ENCODE measurements around the gene KCTD12. TPM values are rescaled to one million over a fixed set of nuclear protein-coding genes. Genes with fewer than 3 reads are reported as not detected.

Gene KCTD12
- total and polyA plus RNA-seq, 2 experiments from 2014 or later, result 9.1 to 70.5 TPM

GRCh38 chr13:76833441-76833954 is 52.7 kb downstream of the KCTD12 start:
- no peaks in the 10 kb centered on the region for H4K20me1 ChIP-seq (ENCODE audit: insufficient read depth, poor library complexity, severe bottlenecking)
- WGBS (ENCODE audit: low lambda C conversion rate, missing lambda C conversion rate), result 56% methylated on average over 8 of the region's 8 CpGs
- TF ChIP-seq, protein P1, sequence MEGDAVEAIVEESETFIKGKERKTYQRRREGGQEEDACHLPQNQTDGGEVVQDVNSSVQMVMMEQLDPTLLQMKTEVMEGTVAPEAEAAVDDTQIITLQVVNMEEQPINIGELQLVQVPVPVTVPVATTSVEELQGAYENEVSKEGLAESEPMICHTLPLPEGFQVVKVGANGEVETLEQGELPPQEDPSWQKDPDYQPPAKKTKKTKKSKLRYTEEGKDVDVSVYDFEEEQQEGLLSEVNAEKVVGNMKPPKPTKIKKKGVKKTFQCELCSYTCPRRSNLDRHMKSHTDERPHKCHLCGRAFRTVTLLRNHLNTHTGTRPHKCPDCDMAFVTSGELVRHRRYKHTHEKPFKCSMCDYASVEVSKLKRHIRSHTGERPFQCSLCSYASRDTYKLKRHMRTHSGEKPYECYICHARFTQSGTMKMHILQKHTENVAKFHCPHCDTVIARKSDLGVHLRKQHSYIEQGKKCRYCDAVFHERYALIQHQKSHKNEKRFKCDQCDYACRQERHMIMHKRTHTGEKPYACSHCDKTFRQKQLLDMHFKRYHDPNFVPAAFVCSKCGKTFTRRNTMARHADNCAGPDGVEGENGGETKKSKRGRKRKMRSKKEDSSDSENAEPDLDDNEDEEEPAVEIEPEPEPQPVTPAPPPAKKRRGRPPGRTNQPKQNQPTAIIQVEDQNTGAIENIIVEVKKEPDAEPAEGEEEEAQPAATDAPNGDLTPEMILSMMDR (IDR thresholded peaks at IDR 0.05; ENCODE audit: poor library complexity), result no peak
- no peak for TF ChIP-seq EZH2 (IDR thresholded peaks at IDR 0.05; ENCODE audit: borderline replicate concordance)
- TF ChIP-seq EZH2phosphoT487 (IDR thresholded peaks at IDR 0.05; ENCODE audit: low read depth, severe bottlenecking, unreplicated experiment), result no peak
- no peak for DNase-seq (ENCODE audit: low spot score)
- no peak overlapping the region for H2AFZ ChIP-seq
- peak overlapping the region; percentile 28 for H3K4me2 ChIP-seq
- no peaks in the 10 kb centered on the region for H3K27me3 ChIP-seq
- H3K27ac ChIP-seq, result peak overlapping the region; percentile 83
- H3K36me3 ChIP-seq (replicated peaks; ENCODE audit: insufficient read depth, low read depth), result no peaks in the 10 kb centered on the region
- no peak overlapping the region for H3K4me3 ChIP-seq
- no peaks in the 10 kb centered on the region for H3K9me2 ChIP-seq (replicated peaks; ENCODE audit: insufficient read depth)
- peaks cover 30% of the 10 kb centered on the region for H3K4me1 ChIP-seq (ENCODE audit: insufficient read depth)
- H3K9me3 ChIP-seq (ENCODE audit: low read depth), result no peaks in the 10 kb centered on the region
- no peaks in the 10 kb centered on the region for H3K79me2 ChIP-seq

DNA sequence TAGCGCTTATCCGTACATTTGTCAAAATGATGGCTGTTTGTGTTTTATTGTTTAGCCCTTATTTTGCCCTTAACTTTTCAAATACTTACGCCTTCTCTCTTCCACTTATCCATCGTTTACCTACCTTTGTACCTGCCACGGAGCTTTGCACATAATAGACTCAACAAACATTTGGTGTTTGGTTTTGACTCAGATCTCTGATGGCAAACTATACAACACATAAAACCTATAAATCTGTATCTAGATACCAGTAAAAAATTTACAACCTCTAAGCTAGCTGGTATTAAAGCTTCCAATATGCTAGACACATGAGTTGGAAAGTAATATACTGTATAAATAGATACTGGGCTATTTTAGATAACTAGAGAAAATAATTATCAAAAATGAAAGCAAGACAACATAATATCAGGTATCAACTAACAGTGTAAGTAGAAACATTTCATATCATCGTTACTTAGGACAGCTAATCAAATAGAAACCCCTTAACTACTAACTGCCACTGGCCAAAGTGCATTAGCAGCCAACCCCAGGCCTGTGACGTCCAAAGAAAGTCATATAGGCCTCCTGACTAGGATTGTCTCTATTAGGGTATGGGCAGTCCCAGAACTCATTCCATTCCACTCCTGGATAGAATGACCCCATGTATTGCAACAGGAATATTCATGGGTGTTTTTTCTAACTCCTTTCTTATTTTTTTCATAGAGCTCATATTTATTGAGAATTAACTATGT is 53.8 kb downstream of the KCTD12 start:
- WGBS (ENCODE audit: low lambda C conversion rate, missing lambda C conversion rate), result 50% methylated on average over 7 of the region's 7 CpGs
- Histone ChIP-seq H3K79me2 (no peaks in the 10 kb centered on the region), H3K9me2 (replicated peaks; ENCODE audit: insufficient read depth) (no peaks in the 10 kb centered on the region), H3K4me1 (ENCODE audit: insufficient read depth) (peaks cover 30% of the 10 kb centered on the region), H3K4me3 (no peak overlapping the region), H3K36me3 (replicated peaks; ENCODE audit: insufficient read depth, low read depth) (no peaks in the 10 kb centered on the region), H4K20me1 (ENCODE audit: insufficient read depth, poor library complexity, severe bottlenecking) (no peaks in the 10 kb centered on the region), H3K9me3 (ENCODE audit: low read depth) (no peaks in the 10 kb centered on the region), H3K4me2 (peak overlapping the region; percentile 28), H3K27me3 (no peaks in the 10 kb centered on the region), H3K27ac (peak overlapping the region; percentile 83), H2AFZ (no peak overlapping the region)
- DNase-seq (ENCODE audit: low spot score), result peak; percentile 28
- no peak for TF ChIP-seq EZH2phosphoT487 (IDR thresholded peaks at IDR 0.05; ENCODE audit: low read depth, severe bottlenecking, unreplicated experiment)
- TF ChIP-seq, protein P1 (IDR thresholded peaks at IDR 0.05; ENCODE audit: poor library complexity), result no peak
- TF ChIP-seq EZH2 (IDR thresholded peaks at IDR 0.05; ENCODE audit: borderline replicate concordance), result no peak

- H3K36me3 ChIP-seq (replicated peaks; ENCODE audit: insufficient read depth, low read depth), result no peaks in the 10 kb centered on the region
- no peaks in the 10 kb centered on the region for H4K20me1 ChIP-seq (ENCODE audit: insufficient read depth, poor library complexity, severe bottlenecking)
- DNase-seq (ENCODE audit: low spot score), result no peak
- no peak overlapping the region for H3K4me2 ChIP-seq
- no peak overlapping the region for H2AFZ ChIP-seq
- H3K4me3 ChIP-seq, result no peak overlapping the region
- no peak overlapping the region for H3K27ac ChIP-seq
- WGBS (ENCODE audit: low lambda C conversion rate, missing lambda C conversion rate), result 93% methylated on average over 10 of the region's 10 CpGs
- no peaks in the 10 kb centered on the region for H3K79me2 ChIP-seq
- no peaks in the 10 kb centered on the region for H3K9me3 ChIP-seq (ENCODE audit: low read depth)
- H3K4me1 ChIP-seq (ENCODE audit: insufficient read depth), result peaks cover 23% of the 10 kb centered on the region
- TF ChIP-seq EZH2 (IDR thresholded peaks at IDR 0.05; ENCODE audit: borderline replicate concordance) (no peak), EZH2phosphoT487 (IDR thresholded peaks at IDR 0.05; ENCODE audit: low read depth, severe bottlenecking, unreplicated experiment) (no peak)
- TF ChIP-seq, protein P1 (IDR thresholded peaks at IDR 0.05; ENCODE audit: poor library complexity), result no peak
- H3K9me2 ChIP-seq (replicated peaks; ENCODE audit: insufficient read depth), result no peaks in the 10 kb centered on the region
- H3K27me3 ChIP-seq, result no peaks in the 10 kb centered on the region
Observed at GRCh38 chr13:76830805-76831204, 55.4 kb downstream of the KCTD12 start.

Other genes starting within 250 kb of the KCTD12 start
- not detected in 2 replicates for gene ACOD1, start 62.1 kb upstream of the KCTD12 start, total RNA-seq
- gene ACOD1, start 62.1 kb upstream of the KCTD12 start, polyA plus RNA-seq, result not detected in 2 replicates
- gene CLN5, start 105.7 kb upstream of the KCTD12 start, total RNA-seq, result 41.1 and 45.2 TPM in 2 replicates
- gene CLN5, start 105.7 kb upstream of the KCTD12 start, polyA plus RNA-seq, result 31.2 and 31.5 TPM in 2 replicates
- gene FBXL3, start 140.8 kb upstream of the KCTD12 start, total RNA-seq, result 47.7 and 61.8 TPM in 2 replicates
- 25.1 and 26.5 TPM in 2 replicates for gene FBXL3, start 140.8 kb upstream of the KCTD12 start, polyA plus RNA-seq

Data from hepatocyte (in vitro differentiated cells).